HG03439 (cell line): ENCODE data around the gene MAP3K1.

Experiments used
- ATAC-seq: cut with Tn5 transposase; IDR thresholded peaks from one replicate; pipeline ENCODE4 v1.9.1; 2021; ENCODE audit warnings: mild to moderate bottlenecking, moderate library complexity; ENCODE audit not compliant: unreplicated experiment

MAP3K1 gene

GRCh38 chr5:56845277-56845676 lies 29.9 kb downstream of the MAP3K1 start:
- no peak for ATAC-seq

GRCh38 chr5:56845904-56846480 lies 30.6 kb downstream of the MAP3K1 start:
- ATAC-seq = no peak

GRCh38 chr5:56848206-56848605 lies 32.9 kb downstream of the MAP3K1 start:
- ATAC-seq = no peak

GRCh38 chr5:56849671-56850070 lies 34.3 kb downstream of the MAP3K1 start:
- no peak for ATAC-seq

- ATAC-seq = no peak
These were observed 35.1 kb downstream of the MAP3K1 start for GRCh38 chr5:56850423-56850822.

- ATAC-seq = no peak
These were observed 36.1 kb downstream of the MAP3K1 start for GRCh38 chr5:56851258-56851941.

GRCh38 chr5:56852228-56853000 lies 37.1 kb downstream of the MAP3K1 start:
- ATAC-seq = no peak

- no peak for ATAC-seq
These were observed 38.3 kb downstream of the MAP3K1 start for GRCh38 chr5:56853698-56854097.

- ATAC-seq = no peak
These were observed 39.6 kb downstream of the MAP3K1 start for GRCh38 chr5:56854920-56855319.

- no peak for ATAC-seq
These were observed 41.3 kb downstream of the MAP3K1 start for GRCh38 chr5:56856541-56857178.

GRCh38 chr5:56858777-56859442 lies 43.6 kb downstream of the MAP3K1 start:
- ATAC-seq = no peak

- no peak for ATAC-seq
These were observed 46.6 kb downstream of the MAP3K1 start for GRCh38 chr5:56861893-56862485.

GRCh38 chr5:56862909-56863308 lies 47.6 kb downstream of the MAP3K1 start:
- ATAC-seq = no peak

GRCh38 chr5:56871777-56872176 lies 56.4 kb downstream of the MAP3K1 start:
- no peak for ATAC-seq

GRCh38 chr5:56873056-56873455 lies 57.7 kb downstream of the MAP3K1 start:
- ATAC-seq = no peak

- ATAC-seq = no peak
These were observed 61.0 kb downstream of the MAP3K1 start for GRCh38 chr5:56876327-56876726.

GRCh38 chr5:56881571-56881970 lies 66.2 kb downstream of the MAP3K1 start:
- ATAC-seq = no peak

- ATAC-seq = no peak
These were observed 78.1 kb downstream of the MAP3K1 start for GRCh38 chr5:56893251-56893951.

- no peak for ATAC-seq
These were observed 81.4 kb downstream of the MAP3K1 start for GRCh38 chr5:56896763-56897162.

GRCh38 chr5:56898213-56898612 lies 82.9 kb downstream of the MAP3K1 start:
- no peak for ATAC-seq
